22Rv1 (cell line): ENCODE data around the gene INPP5A.

Source experiments
- CTCF ChIP-seq: fragments of 450-650 bp; IDR thresholded peaks from 2 replicates; pipeline ENCODE4 v1.5.1; 2017; ENCODE audit warnings: mild to moderate bottlenecking
- ZFX ChIP-seq: fragments of 450-650 bp; IDR thresholded peaks from 2 replicates; pipeline ENCODE4 v1.6.1; 2017; ENCODE audit warnings: antibody characterized with exemption, borderline replicate concordance

DNA sequence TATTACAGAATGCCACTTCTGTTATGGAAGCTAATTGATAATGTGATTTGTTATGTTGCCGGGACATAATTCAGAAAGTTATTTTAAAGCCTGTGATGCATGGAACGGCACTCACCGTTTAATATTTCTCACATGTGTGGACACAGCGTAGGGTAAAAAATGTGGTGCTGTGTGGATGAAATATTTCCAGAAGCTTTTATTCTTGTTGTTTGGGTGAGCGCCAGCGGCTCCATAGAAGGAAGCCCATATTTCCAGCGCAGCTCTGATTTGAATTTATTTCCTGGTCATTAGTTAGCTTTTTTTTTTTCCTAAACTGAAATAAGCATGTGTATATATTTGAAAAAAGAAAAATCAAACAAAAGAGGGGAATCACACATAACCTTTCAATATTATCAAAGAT, 268.5 kb downstream of the INPP5A start:
- TF ChIP-seq CTCF (no peak), ZFX (no peak)
